Left lung (tissue), 10 donors: ENCODE results near the gene SLC20A1. TPM values are rescaled to one million over a fixed set of nuclear protein-coding genes. Genes with fewer than 3 reads are reported as not detected.

Source experiments
- ATAC-seq: fragments of 200-7000 bp; cut with Tn5 transposase; one replicate; pipeline ENCODE4 v1.9.1; 2020; ENCODE audit warnings: moderate library complexity
- DNase-seq, 4 donors: peaks; one replicate each; pipeline ENCODE4 v3.0.0-alpha.2; 2013 to 2020
- H3K27ac ChIP-seq, 2 donors: fragments of 200-600 bp; sonication (generic) in 1 of 2; one replicate each; pipeline versions ENCODE4 v1.5.0 to v1.8.0; 2020 to 2021
- H3K27me3 ChIP-seq, 2 donors: fragments of 200-600 bp; sonication (generic) in 1 of 2; one replicate each; pipeline versions ENCODE4 v1.5.0 to v1.8.0; 2020 to 2021
- H3K36me3 ChIP-seq, 2 donors: fragments of 200-600 bp; sonication (generic) in 1 of 2; one replicate each; pipeline versions ENCODE4 v1.5.0 to v1.8.0; 2020 to 2021
- H3K4me1 ChIP-seq, 2 donors: fragments of 200-600 bp; one replicate each; pipeline ENCODE4 v1.8.0; 2021
- H3K4me3 ChIP-seq, 2 donors: fragments of 200-600 bp; sonication (generic) in 1 of 2; one replicate each; pipeline versions ENCODE4 v1.5.0 to v1.8.0; 2020 to 2021; ENCODE audit warnings: mild to moderate bottlenecking in 1 of 2
- H3K9me3 ChIP-seq, 2 donors: fragments of 200-600 bp; sonication (generic) in 1 of 2; one replicate each; pipeline versions ENCODE4 v1.5.0 to v1.8.0; 2020 to 2021
- intact Hi-C, 2 donors: fragments of 100-400 bp; cut with DNase I; formaldehyde crosslinking; loops; one replicate each; pipeline versions ENCODE4 v1.11.2 to v1.14.2; 2022
- polyA plus RNA-seq, 6 donors: library from polyadenylated mRNA; unstranded; fragments of 120-200 nt; gene quantifications; one replicate each; pipeline ENCODE4 v1.2.1, GENCODE V29; 2013; ENCODE audit not compliant: insufficient read length in 6 of 6
- total RNA-seq, 2 donors: library from RNA; stranded (reverse); fragmentation: NEBNext Ultra II Directional; extraction: Animal tissue kit (Norgen Biotek cat#: 25700); gene quantifications; one replicate each; pipeline ENCODE4 v1.2.1, GENCODE V29; 2021
- TF ChIP-seq, protein P1 (sequence below), 2 donors: fragments of 200-600 bp; sonication (generic) in 1 of 2; IDR thresholded peaks; one replicate each; pipeline versions ENCODE4 v1.5.0 to v1.8.0; 2021; ENCODE audit warnings: antibody characterized with exemption in 2 of 2
- donor health status: DM: no; HTN: yes; CAD: no.
- donor health status: DM: no; HTN: no; CAD: no.

SLC20A1 gene
- total and polyA plus RNA-seq, 8 donors = 33.9 to 68.2 (median 37.8) TPM

- H3K9me3 ChIP-seq = no peaks in the 10 kb centered on the region
- TF ChIP-seq, protein P1, sequence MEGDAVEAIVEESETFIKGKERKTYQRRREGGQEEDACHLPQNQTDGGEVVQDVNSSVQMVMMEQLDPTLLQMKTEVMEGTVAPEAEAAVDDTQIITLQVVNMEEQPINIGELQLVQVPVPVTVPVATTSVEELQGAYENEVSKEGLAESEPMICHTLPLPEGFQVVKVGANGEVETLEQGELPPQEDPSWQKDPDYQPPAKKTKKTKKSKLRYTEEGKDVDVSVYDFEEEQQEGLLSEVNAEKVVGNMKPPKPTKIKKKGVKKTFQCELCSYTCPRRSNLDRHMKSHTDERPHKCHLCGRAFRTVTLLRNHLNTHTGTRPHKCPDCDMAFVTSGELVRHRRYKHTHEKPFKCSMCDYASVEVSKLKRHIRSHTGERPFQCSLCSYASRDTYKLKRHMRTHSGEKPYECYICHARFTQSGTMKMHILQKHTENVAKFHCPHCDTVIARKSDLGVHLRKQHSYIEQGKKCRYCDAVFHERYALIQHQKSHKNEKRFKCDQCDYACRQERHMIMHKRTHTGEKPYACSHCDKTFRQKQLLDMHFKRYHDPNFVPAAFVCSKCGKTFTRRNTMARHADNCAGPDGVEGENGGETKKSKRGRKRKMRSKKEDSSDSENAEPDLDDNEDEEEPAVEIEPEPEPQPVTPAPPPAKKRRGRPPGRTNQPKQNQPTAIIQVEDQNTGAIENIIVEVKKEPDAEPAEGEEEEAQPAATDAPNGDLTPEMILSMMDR (IDR thresholded peaks at IDR 0.05) = no peak
- H3K4me1 ChIP-seq = peaks cover 4 to 36% of the 10 kb centered on the region in 2 donors
- H3K27ac ChIP-seq = peak overlapping the region in 1 of 2 donors; percentile 86
- no peaks in the 10 kb centered on the region for H3K27me3 ChIP-seq
- H3K36me3 ChIP-seq = no peaks in the 10 kb centered on the region
- H3K4me3 ChIP-seq = no peak overlapping the region
- DNase-seq (no peak), ATAC-seq (no peak)
- intact Hi-C loops = no loop called here
Observed at GRCh38 chr2:112708968-112709367, 63.2 kb downstream of the SLC20A1 start.

DNA sequence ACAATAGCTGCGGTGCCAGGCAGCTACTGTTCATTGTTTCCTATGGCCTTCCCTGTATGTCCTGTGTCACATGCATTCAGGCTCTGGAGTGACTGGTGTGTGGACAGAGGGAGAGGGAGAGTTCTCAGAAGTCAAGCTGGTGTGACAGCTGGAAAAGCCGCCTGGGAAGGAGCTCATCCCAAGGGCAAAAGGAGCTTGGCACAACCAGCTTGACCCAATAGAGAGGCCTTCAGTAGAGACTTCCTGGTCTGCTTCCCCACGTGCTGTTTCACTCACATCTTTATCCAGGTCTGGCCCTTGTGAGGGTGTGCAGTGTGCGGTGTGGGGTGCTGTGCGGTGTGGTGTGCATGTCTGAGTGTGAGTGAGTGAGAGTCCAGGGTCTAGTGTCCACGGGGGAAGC lies 64.0 kb downstream of the SLC20A1 start:
- Histone ChIP-seq H3K4me1 (peaks cover 4 to 36% of the 10 kb centered on the region in 2 donors), H3K36me3 (no peaks in the 10 kb centered on the region), H3K27ac (no peak overlapping the region), H3K27me3 (no peaks in the 10 kb centered on the region), H3K4me3 (no peak overlapping the region), H3K9me3 (no peaks in the 10 kb centered on the region)
- intact Hi-C loops = no loop called here
- ATAC-seq (no peak), DNase-seq (no peak)
- TF ChIP-seq, protein P1 (IDR thresholded peaks at IDR 0.05) = no peak

GRCh38 chr2:112710956-112711750 lies 65.4 kb downstream of the SLC20A1 start:
- intact Hi-C loops = no loop called here
- Histone ChIP-seq H3K27me3 (no peaks in the 10 kb centered on the region), H3K27ac (no peak overlapping the region), H3K4me3 (no peak overlapping the region), H3K36me3 (no peaks in the 10 kb centered on the region), H3K9me3 (no peaks in the 10 kb centered on the region), H3K4me1 (peaks cover 4 to 32% of the 10 kb centered on the region in 2 donors)
- DNase-seq (no peak), ATAC-seq (no peak)
- TF ChIP-seq, protein P1 (IDR thresholded peaks at IDR 0.05) = no peak

- no peak for DNase-seq
- Histone ChIP-seq H3K4me1 (peaks cover 4 to 21% of the 10 kb centered on the region in 2 donors), H3K27ac (no peak overlapping the region), H3K27me3 (no peaks in the 10 kb centered on the region), H3K9me3 (no peaks in the 10 kb centered on the region), H3K4me3 (no peak overlapping the region), H3K36me3 (no peaks in the 10 kb centered on the region)
- TF ChIP-seq, protein P1 (IDR thresholded peaks at IDR 0.05) = no peak
- no peak for ATAC-seq
- intact Hi-C loops = no loop called here
Observed at GRCh38 chr2:112712465-112712864, 66.7 kb downstream of the SLC20A1 start.

- TF ChIP-seq, protein P1 (IDR thresholded peaks at IDR 0.05) = no peak
- H3K36me3 ChIP-seq = no peaks in the 10 kb centered on the region
- H3K4me1 ChIP-seq = peaks cover 4 to 15% of the 10 kb centered on the region in 2 donors
- H3K9me3 ChIP-seq = no peaks in the 10 kb centered on the region
- H3K27me3 ChIP-seq = no peaks in the 10 kb centered on the region
- DNase-seq = no peak
- no peak overlapping the region for H3K27ac ChIP-seq
- intact Hi-C loops = no loop called here
- no peak for ATAC-seq
- no peak overlapping the region for H3K4me3 ChIP-seq
Observed at GRCh38 chr2:112712903-112713584, 67.3 kb downstream of the SLC20A1 start.
